DMS79 (cell line): ENCODE data around the gene ICAM3.
"Not testable (repeated sequence)": the region's sequence is repeated elsewhere in the genome, so short reads cannot be mapped to it uniquely, and the experiment has no call there.

Experiments used
- DNase-seq: peaks from one replicate; lab custom pipeline; 2025; lab: John Stamatoyannopoulos, UW

Gene ICAM3, protein sequence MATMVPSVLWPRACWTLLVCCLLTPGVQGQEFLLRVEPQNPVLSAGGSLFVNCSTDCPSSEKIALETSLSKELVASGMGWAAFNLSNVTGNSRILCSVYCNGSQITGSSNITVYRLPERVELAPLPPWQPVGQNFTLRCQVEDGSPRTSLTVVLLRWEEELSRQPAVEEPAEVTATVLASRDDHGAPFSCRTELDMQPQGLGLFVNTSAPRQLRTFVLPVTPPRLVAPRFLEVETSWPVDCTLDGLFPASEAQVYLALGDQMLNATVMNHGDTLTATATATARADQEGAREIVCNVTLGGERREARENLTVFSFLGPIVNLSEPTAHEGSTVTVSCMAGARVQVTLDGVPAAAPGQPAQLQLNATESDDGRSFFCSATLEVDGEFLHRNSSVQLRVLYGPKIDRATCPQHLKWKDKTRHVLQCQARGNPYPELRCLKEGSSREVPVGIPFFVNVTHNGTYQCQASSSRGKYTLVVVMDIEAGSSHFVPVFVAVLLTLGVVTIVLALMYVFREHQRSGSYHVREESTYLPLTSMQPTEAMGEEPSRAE

DNA sequence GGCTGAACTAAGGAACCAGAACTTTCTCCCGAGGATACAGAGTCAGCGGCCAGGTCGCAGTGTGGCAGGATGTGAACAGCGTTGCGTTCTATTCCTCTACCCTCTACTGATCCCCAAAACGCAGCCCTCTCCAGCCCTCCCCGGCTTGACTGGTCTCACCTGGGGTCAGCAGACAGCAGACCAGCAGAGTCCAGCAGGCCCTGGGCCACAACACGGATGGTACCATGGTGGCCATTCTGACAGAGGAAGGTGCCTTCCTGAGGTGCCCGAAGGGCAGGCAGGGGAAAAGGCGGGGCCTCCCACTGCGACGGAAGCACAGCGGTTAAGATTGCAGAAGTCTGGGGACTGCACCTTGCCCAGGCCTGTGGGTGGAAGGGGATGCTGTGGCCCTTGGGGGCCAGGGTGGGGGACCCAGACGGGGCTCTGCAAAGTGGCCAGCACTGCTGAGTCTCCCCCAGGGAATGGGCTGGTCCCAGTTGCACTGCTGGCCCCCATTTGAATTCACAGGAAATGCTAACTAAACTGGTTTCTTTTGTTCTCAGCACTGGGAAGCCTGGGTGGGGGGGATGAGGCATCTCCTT lies at the start of gene ICAM3:
Gene ICAM3 (minus strand): TSS at position 245 of the 581 bp plus-strand sequence. CDS start 10 bp downstream, at position 235.
- DNase-seq, result no peak

DNA sequence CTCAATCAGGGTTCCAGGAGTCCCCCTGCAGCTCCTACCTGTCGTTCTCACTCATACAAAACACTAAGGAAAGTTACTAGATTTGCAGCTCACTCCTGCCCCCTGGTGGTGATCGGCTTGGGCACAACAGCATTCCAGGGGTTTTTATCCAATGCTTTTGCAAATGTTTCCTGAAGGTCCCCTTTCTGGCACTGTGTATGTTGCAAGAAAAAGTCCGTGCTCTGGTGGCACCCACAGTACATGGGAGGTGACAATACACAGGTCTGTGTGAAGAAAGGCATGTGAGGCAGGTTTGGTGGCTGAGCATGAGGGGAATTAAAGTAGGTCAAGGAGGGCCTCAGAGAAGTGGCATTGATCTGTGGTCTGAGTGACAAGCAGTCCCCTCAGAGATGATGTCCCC lies 49.5 kb upstream of the ICAM3 start:
- DNase-seq, result peak; percentile 32

DNA sequence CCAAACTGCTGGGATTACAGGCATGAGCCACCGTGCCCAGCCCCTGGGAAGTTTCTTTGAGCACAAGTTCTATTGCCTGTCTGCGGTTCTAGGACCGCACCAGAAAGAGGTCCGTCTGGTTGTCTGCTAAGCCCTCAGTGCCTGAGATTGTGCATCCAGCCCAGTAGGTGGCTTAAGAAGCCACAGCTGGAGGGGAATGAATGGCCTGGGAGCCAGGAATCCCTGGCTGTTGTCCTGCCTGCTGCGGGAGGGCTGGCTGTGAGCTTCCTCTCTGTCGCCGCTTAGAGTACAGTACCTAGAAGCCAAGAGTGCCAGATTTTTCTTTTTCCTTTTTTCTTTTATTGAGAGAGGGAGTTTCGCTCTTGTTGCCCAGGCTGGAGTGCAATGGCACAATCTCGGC lies 45.2 kb upstream of the ICAM3 start:
- DNase-seq, result no peak

DNA sequence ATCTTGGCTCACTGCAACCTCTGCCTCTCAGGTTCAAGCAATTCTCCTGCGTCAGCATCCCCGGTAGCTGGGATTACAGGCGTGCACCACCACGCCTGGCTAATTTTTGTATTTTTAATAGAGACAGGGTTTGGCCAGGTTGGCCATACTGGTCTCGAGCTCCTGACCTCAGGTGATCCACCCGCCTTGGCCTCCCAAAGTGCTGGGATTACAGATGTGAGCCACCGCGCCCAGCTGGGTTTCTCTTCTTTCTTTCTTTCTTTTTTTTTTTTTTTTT lies 43.7 kb upstream of the ICAM3 start:
- DNase-seq, result not testable (repeated sequence)

DNA sequence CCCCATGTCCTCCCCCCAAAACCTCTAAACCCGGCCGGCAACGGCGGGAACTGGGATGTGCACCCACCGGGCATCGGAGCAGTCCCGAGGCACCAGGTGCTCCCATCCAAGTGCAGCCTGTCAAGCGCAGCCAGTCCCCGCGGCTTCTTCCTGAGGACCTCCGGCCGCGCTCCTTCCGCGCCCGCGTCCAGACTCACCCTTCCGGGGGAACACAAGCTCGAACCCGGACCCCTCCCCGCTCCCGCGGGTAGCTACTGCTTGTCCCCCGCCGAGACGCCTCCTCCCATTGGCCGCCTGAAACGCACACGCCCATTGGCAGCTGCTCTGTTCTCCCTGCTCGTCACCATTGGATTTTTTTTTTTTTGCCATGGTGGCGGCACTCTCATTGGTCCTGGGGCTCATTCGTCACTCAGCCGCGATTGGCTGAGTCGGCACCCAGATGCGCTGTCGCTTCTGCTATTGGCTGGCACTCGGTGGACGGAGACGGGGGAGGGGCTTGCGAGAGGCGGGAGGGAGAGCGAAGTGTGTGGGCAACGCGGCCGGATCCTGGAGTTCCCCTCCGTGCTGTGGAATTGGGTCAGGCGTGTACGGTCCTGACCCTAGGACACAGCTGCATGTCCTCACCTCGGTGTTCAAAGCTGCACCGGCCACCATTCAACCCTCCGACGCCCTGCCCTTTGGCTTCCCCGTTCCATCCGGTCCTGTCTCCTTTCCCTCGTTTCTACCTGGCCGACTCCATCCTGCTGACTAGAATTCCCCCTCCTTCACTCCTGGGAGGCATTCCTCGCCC lies 41.1 kb upstream of the ICAM3 start, which contains the start of gene TYK2:
Gene TYK2 (minus strand): TSS at position 260 of the 790 bp plus-strand sequence. CDS start 2,166 bp downstream, outside the sequence.
- DNase-seq, result peak; percentile 98

DNA sequence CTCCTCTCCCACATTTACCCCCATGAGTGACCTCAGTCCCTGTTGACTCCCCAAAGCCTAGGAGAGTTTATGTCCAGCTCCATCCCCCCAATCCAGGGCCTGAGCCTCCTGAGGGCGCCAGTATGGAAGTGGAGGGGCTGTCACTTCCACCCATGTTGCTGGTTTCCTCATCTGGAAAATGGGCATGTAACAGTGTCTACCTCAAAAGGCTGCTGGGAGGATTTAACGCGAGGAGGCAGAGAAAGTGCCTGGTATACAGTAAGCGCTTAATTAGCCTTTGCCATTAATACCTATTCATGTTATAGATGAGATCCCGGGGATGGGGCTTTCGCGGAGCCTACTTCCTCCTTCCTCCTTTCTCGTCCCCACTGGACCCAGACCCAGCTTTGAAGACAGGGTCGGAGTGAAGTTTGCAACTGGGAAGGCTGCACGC lies 40.5 kb upstream of the ICAM3 start:
- DNase-seq, result no peak

DNA sequence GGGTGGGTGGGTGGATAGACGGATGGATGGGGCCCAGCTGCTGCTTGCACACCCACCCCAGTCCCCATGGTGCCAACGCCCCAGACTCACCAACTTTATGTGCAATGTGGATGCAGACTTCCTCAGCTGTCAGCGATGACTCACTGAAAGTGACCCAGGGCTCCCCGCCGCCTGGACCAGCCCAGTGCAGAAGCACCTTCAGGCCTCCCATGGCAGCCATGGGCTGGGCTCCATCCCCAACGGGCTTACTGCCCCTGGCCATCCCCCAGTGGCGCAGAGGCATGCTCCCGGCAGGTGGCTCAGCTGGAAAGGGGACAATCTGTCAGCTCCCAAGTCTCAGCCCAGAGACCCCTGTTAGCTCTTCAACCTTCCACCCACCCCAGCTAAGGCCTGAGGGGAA lies 38.7 kb upstream of the ICAM3 start:
- no peak for DNase-seq

DNA sequence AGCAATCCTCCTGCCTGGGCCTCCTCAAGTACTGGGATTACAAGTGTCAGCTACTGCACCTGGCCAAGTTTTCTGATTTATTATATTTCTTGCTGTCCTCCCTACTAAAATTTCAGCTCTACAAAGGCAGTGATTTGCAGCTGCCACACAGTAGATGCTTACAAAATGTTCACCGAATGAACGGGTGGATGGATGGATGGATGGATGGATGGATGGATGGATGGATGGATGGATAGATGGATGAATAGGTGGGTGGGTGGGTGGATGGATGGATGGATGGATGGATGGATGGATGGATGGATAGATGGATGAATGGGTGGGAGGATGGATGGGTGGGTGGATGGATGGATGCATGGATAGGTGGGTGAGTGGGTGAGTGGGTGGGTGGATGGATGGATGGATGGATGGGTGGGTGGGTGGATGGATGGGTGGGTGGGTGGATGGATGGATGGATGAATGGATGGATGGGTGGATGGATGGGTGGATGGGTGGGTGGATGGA lies 37.8 kb upstream of the ICAM3 start:
- DNase-seq, result not testable (repeated sequence)

DNA sequence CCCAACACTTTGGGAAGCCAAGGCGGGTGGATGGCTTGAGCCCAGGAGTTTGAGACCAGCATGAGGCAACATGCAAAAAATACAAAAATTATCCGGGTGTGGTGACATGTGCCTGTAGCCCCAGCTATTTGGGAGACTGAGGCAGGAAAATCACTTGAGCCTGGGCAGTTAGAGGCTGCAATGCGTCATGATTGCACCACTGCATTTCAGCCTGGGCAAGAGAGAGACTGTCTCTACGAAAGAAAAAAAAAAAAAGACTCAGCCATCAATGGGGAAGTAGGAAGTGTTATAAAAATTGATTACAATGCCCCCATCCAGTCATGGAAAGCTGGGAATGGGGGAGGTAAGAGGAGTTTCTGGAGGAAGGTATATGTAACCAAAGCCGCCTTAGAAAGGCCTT lies 35.5 kb upstream of the ICAM3 start:
- DNase-seq, result no peak

DNA sequence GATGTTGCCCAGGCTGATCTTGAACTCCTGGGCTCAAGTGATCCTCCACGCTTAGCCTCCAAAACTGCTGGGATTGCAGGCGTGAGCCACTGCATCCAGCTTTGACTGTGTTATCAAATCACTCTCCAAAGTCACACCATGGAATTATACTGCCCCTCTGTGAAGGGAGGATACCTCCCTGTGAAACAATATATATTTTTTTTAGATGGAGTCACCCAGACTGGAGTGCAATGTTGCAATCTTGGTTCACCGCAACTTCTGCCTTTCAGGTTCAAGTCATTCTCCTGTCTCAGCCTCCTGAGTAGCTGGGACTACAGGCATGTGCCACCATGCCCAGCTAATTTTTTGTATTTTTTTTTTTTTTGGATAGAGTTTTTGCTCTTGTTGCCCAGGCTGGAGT lies 33.3 kb upstream of the ICAM3 start:
- DNase-seq, result no peak

DNA sequence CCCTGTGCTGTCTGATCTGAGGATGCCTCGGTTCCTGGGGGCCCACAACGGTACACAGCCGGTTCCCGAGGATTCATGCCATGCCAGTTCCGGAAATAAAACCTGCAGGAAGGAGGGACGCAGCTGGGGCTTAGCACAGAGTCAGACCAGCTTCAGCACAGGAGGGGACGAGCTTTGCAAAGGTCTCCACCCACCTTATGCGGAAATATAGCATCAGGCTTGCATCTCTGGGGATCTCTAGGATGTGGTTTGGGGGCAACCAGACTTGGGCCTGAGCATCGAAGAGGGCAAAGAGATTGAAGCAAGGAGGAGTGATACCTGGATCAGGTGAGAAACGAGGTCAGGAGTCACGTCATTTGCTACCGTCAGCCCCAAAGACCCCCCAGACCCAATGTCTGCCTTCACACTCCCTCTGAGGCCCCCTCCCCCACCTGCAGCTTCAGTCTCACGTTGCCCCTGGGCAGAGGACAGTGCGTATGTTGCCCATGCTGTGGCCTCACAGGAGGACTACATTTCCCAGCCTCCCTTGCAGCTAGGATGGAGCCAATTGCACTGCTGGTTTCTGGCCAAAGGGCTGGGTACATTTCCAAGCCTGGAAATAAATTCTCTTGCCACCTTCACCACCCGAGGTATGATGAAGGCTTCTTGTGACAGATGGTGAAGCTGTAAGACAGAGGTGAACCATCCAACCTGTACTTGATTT lies 28.8 kb upstream of the ICAM3 start:
- DNase-seq, result no peak

DNA sequence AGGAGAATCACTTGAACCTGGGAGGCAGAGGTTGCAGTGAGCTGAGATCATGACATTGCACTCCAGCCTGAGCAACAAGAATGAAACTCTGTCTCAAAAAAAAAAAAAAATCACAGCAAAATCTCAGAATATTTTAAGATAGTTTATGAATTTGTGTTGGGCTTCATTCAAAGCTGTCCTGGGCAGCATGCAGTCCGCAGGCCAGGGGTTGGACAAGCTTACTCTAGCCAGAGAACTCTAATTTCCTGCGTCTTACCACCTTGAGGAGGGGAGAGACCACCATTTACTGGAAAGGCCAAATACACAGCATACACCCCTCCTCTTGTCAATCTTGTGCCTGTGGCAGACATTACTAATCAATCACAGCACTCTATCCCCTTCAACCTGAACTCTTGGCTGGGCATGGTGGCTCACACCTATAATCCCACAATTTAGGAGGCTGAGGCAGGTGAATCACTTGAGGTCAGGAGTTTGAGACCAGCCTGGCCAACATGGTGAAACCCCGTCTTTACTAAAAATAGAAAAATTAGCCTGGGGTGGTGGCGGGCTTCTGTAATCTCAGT lies 27.6 kb upstream of the ICAM3 start:
- DNase-seq, result not testable (repeated sequence)

DNA sequence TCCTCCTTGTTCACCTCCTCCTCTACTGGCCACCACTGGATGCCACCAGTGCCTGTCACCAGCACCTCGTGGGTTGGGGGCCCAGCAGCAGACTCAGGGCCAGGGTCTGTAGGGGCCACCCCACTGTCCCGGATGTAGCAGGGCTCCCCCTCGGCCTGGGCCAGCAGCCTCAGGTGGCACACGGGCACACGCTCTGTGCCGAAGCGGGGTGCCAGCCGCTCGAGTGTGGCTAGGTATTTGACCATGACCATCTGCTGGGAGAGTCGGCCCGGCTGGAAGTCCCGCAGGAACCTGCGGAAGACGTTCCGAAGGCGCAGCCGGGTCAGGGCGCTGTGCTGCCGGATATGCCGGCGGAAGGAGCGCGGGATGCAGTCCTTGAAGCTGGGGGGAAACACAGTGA lies 26.1 kb upstream of the ICAM3 start:
- no peak for DNase-seq

DNA sequence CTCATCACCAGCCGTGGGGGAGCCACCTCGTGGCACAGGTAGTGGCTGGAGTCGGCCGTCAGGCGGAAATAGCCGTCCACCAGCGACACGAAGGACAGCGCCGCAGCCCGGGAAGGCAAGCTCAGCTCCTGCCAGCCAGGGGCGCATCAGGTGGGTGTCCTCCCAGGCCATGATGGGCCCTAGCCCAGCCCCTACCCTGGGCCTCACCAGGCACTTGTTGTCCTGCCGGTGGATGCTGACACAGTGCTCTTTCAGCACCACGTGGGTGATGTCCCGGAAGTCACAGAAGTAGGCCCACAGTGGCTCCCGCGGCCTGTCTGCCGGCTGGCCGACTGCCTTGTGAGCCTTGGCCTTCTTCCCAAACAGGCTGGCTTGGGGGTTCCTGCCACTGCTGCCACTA lies 25.2 kb upstream of the ICAM3 start:
- no peak for DNase-seq

DNA sequence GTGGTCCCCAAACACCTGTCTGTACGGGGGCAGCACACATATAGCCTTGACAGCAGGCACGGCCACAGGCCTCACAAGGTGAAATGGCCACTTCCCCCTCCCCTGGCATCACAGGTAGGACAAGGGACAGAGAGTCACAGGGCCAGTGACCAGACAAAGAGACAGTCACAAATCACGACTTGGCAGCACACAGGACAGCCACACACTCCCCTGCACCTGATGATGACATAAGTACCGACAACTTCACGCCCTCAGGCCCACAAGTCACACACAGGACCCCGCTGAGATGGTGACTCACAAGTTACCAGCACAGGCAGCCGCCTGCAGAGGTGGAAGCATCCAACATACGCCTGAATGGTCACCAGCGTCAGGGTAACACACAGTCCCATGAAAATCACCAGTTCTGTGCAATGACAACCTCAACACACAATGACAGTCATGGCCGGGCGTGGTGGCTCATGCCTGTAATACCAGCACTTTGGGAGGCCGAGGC lies 24.4 kb upstream of the ICAM3 start:
- no peak for DNase-seq

DNA sequence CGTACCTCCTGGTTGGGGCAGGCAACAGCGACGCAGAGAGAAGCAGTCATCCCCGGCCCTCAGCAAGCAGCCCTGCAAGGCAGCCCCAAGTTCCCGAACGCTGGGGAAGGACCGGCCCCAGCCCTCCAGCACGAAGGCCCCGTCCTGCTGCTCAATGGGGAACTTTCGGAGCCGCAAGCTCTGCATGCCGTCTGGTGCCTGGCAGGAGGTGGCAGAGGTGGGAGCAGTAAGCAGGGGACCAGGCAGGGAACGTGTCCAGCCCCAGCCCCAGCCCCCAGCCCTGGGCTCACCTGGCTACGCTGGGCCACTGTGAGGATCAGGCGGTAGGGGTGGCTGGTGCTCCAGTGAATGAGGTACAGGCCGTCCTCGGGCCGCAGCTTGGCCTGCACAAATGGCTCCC lies 22.8 kb upstream of the ICAM3 start:
- no peak for DNase-seq

DNA sequence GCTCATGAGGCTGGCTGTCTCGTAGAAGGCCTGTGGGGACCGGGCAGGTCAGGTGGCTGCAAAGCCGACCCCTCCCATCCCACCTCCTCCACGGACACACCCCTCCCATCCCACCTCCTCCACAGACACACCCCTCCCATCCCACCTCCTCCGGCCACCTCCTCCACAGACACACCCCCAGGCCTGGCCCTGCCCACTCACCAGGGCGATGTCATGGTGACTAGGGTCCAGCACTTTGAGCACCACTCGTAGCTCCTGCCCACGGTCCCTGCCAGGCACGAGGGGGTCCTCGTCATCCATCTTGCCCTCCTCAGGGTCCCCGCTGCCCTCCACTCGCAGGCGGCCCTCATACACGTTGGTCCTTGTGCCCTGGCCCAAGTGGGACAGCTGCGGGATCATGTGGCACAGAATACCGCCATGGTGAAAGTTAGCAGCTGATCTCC lies 22.2 kb upstream of the ICAM3 start:
- DNase-seq, result no peak

DNA sequence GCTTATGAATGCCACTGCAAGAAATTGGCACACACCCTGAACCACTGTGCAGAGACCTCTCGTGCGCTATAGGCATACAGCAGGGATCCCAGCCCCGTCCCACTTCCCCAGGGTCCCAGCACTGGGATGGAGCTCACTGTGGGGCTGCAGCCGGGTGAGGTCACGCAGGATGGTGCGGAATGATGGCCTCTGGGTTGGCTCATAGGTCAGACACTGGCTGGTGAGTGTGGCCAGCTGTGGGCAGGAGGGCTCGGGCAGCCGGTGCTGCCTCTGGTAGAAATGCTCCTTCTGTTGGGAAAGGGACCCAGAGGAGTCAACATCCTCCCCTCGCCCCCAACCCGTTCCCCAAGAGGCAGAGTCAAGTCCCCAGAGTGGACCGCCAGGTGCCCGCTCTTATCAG lies 17.0 kb upstream of the ICAM3 start:
- DNase-seq, result no peak

DNA sequence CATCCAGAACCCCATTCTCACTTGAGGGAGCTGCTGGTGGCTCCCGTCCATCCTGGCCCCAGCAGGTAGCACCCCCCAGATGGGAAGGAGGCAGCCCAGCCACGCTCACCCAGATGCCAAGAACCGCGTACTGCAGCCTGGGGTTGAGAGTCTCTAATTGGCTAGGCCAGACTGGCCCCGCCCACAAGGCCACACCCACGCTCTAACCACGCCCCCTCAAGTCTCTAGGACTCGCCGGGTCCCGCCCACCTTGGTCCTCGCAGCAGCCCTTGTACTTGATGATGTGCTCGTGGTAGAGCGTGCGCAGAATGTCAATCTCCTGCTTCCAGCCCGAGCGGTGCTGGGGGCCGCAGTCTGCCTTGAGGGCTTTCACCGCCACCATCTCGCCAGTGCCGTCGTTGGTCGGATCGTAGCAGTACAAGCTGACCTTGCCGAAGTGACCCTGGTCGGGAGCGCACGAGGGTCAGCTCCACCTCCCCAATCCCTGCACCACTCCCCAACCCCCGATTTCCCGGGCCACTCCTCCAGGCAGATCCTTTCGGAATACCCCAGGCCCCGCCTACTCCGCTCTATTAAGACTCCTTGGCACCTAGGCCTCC lies 14.5 kb upstream of the ICAM3 start:
- DNase-seq, result no peak

DNA sequence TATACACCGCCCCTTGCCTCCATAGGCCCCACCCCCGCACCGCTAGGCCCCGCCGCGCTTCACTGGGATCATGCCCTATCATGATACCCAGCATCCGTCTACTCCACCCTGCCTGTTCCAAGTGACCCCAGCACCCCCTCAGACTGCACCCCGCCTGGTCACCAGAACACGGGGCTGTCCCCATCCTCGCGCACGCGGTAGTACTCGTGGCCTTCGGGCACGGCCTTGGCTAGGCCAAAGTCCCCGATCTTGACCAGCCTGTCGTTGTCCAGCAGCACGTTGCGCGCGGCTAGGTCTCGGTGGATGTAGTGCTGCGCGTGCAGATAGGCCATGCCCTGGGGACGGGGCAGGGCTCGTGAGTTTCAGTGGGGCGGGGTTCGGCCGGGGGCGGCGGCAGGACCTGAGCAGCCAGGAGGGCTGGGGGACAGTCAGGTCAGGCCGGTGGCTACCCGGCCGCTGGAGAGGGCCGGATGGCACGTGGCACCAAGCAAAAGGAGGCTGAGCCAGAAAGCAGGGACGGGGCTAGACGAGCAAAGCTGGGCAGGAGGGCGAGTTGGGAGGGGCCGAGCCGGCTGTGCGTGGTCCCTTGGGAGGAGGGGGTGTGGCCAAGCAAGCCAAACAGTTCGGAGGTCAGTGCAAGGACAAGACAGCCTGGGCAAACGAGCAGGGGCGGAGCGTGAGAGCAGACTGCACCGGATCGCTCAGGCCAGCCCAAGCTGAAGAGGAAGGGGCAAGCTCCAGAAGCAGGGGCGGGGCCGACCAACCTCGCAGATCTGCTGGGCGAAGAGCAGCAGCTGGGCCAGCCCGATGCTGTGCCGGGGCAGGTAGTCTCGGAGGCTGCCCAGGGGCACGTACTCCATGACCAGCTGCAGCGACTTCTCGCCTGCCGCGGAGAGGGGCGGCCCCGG lies 13.6 kb upstream of the ICAM3 start:
- no peak for DNase-seq
